ENCODE data around the gene TTC3. TPM values are rescaled to one million over a fixed set of nuclear protein-coding genes. Genes with fewer than 3 reads are reported as not detected.

TTC3 gene
- total RNA-seq, 3 donors from 2014 or later = 67.2 to 126 (median 98.1) TPM

DNA sequence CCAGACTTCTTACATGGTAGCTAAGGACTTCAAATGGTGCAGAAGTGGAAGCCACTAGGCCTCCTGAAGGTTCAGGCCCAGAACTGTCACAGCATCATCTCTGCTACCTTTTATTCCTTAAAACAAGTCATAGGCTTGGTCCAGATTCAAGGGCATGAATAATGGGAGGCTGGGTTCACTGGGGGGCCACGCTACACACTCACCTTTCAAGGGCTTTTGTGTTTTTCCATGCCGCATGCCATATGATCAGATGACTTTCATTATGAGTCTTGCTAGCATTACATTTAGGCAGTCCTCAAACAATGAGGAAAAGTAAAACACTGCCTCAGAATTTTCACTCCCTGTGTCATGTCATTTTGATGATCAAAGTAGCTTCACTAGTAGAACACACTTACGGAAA is 110.7 kb downstream of the TTC3 start:
- TF ChIP-seq, protein P1, sequence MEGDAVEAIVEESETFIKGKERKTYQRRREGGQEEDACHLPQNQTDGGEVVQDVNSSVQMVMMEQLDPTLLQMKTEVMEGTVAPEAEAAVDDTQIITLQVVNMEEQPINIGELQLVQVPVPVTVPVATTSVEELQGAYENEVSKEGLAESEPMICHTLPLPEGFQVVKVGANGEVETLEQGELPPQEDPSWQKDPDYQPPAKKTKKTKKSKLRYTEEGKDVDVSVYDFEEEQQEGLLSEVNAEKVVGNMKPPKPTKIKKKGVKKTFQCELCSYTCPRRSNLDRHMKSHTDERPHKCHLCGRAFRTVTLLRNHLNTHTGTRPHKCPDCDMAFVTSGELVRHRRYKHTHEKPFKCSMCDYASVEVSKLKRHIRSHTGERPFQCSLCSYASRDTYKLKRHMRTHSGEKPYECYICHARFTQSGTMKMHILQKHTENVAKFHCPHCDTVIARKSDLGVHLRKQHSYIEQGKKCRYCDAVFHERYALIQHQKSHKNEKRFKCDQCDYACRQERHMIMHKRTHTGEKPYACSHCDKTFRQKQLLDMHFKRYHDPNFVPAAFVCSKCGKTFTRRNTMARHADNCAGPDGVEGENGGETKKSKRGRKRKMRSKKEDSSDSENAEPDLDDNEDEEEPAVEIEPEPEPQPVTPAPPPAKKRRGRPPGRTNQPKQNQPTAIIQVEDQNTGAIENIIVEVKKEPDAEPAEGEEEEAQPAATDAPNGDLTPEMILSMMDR (IDR thresholded peaks at IDR 0.05) = no peak
- intact Hi-C loops (cut with DNase I, micrococcal nuclease) = no loop called here
- no peaks in the 10 kb centered on the region for H3K9me3 ChIP-seq
- H3K4me3 ChIP-seq = no peak overlapping the region
- no peak for DNase-seq
- ATAC-seq = no peak
- H3K36me3 ChIP-seq (ENCODE audit: low read depth) = no peaks in the 10 kb centered on the region
- H3K4me1 ChIP-seq (ENCODE audit: low read depth) = no peaks in the 10 kb centered on the region

DNA sequence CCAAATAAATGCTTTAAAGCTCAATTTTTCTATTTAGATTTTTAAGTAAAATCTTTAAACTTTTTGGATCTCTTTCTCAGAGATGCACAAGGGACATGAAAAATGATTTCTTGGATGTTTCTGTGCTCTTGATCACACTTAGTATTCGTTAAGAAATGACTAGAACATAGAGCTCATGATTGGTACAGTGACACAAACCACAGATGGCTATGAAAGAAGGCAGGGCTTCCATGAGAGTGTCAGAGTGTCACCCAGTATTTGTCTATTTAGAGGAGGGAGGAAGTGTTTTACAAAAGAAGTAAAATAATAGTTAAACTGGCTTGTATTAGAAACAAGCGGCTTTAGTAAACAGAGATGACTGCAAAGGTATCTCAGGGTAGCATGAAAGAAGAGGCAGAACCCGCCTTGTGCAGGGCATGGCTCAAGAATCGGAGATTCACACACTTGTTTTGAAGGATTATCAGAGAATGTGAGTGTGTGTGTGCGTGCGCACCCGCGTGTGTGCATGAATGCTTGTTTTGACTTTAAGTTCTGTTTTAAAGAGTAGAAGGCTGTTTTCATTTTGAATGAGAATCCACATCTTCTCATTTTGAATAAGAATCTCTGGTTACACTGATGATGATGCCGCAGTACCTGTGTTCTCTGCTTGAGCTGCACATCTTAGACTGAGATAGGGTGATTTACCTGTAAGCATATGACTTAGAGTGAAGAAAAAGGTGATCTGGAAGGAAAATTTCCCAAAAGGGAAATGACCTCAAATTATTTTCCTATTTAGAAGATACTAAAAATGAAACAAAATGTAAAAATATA is 111.9 kb downstream of the TTC3 start:
- no peak for ATAC-seq
- DNase-seq = no peak
- H3K4me1 ChIP-seq (ENCODE audit: low read depth) = no peaks in the 10 kb centered on the region
- H3K36me3 ChIP-seq (ENCODE audit: low read depth) = no peaks in the 10 kb centered on the region
- H3K4me3 ChIP-seq = no peak overlapping the region
- intact Hi-C loops (cut with DNase I, micrococcal nuclease) = no loop called here
- TF ChIP-seq, protein P1 (IDR thresholded peaks at IDR 0.05) = no peak
- no peaks in the 10 kb centered on the region for H3K9me3 ChIP-seq

DNA sequence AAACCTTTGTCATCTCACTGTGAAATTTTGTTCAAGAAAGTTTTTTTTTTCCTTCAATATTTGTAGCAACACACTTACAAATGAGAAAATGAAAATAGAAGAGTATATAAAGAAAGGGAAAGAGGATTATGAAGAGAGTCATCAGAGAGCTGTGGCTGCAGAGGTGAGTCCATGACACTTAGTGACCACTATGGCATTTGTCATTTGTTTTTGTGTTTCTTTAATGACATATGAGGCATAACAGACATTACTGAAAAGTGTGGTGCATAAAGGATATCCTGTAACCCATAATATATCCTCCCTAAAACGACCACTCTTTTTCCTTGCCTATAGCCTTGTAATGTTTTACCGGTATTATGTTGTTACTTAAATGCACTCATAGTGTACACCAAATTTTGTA is 113.9 kb downstream of the TTC3 start:
- H3K36me3 ChIP-seq (ENCODE audit: low read depth) = no peaks in the 10 kb centered on the region
- no peak overlapping the region for H3K4me3 ChIP-seq
- intact Hi-C loops (cut with DNase I, micrococcal nuclease) = no loop called here
- TF ChIP-seq, protein P1 (IDR thresholded peaks at IDR 0.05) = no peak
- DNase-seq (no peak), ATAC-seq (no peak)
- no peaks in the 10 kb centered on the region for H3K9me3 ChIP-seq
- no peaks in the 10 kb centered on the region for H3K4me1 ChIP-seq (ENCODE audit: low read depth)

DNA sequence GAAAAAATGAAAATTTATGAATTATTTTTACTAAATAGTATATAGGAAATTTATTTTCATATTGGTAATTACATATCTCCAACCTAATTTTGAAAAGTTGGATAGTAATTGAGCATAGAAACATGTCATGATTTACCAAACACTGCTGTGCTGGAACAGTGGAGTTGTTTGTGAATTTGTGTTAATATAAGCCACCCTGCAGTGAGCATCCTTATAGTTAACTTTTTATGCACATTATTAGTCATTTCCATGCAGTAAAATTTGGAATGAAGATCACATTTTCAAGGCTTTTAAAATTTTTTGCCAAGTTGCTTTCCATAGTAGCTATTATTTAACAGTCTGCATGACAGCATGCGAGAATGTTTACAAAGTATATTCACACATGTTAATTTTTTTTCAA is 115.8 kb downstream of the TTC3 start:
- Histone ChIP-seq H3K9me3 (no peaks in the 10 kb centered on the region), H3K36me3 (ENCODE audit: low read depth) (no peaks in the 10 kb centered on the region), H3K4me1 (ENCODE audit: low read depth) (no peaks in the 10 kb centered on the region), H3K4me3 (no peak overlapping the region)
- DNase-seq (no peak), ATAC-seq (no peak)
- TF ChIP-seq, protein P1 (IDR thresholded peaks at IDR 0.05) = no peak
- intact Hi-C loops (cut with DNase I, micrococcal nuclease) = no loop called here

DNA sequence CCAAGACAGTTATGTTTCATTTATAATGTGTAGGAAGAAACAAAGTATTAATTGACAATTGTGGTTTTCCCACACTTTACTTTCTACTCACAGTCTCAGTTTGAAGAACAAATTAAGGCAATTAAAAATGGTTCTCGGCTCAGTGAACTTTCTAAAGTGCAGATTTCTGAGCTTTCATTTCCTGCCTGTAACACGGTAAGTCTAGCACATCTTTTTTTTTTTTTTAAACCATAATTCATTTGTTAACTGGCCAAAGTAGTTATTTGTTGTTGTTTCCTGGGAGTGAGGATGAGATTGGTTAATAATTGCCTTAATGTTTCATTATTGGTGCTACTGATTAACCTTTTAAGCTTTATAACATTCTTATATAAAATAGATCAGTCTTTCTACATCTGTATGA is 119.0 kb downstream of the TTC3 start:
- Histone ChIP-seq H3K4me3 (no peak overlapping the region), H3K9me3 (no peaks in the 10 kb centered on the region), H3K4me1 (ENCODE audit: low read depth) (no peaks in the 10 kb centered on the region), H3K36me3 (ENCODE audit: low read depth) (no peaks in the 10 kb centered on the region)
- TF ChIP-seq, protein P1 (IDR thresholded peaks at IDR 0.05) = no peak
- DNase-seq (no peak), ATAC-seq (no peak)
- intact Hi-C loops (cut with DNase I, micrococcal nuclease) = no loop called here

Measured in mucosa of descending colon (tissue), 3 donors.